HepG2 (cell line): ENCODE data around the gene UBAC2. TPM values are rescaled to one million over a fixed set of nuclear protein-coding genes. Genes with fewer than 3 reads are reported as not detected.

Source experiments
- ATAC-seq: fragments of 200-7000 bp; cut with Tn5 transposase; 3 replicates; pipeline ENCODE4 v1.9.1; 2020; ENCODE audit warnings: mild to moderate bottlenecking, moderate library complexity
- BruUV-seq: library from RNA; stranded (reverse); fragments of 400-500 nt; replicated peaks from 2 replicates; lab custom pipeline; 2021; lab: Mats Ljungman, UMichigan
- CTCF ChIA-PET: fragments of 300-600 bp; formaldehyde crosslinking; extraction: SDS; loops from one replicate; lab custom pipeline; 2021; ENCODE audit warnings: low total read pairs, inconsistent platforms, low intra/inter-chr PET ratio; lab: Yijun Ruan, JAX
- POLR2A ChIA-PET: fragments of 350-600 bp; sonication (Branson Sonifier 250); formaldehyde crosslinking; loops from one replicate; lab custom pipeline; 2020; ENCODE audit warnings: antibody characterized with exemption, inconsistent platforms; lab: Yijun Ruan, JAX
- DNase-seq: peaks from one replicate; pipeline ENCODE4 v3.0.0-alpha.2; 2015; ENCODE audit warnings: low spot score
- FAIRE-seq: peaks from 3 replicates; lab custom pipeline; 2011; peaks lifted over from hg19 to GRCh38; lab: Jason Lieb, UNC
- H2AFZ ChIP-seq: one replicate; pipeline ENCODE4 v1.6.1; 2011; ENCODE audit warnings: low read length, inconsistent platforms
- H3K27ac ChIP-seq: fragments of 300-600 bp; 3 replicates; pipeline ENCODE4 v1.8.0; 2011; ENCODE audit warnings: mixed run types, mild to moderate bottlenecking, mixed read lengths, low read length, inconsistent platforms; ENCODE audit not compliant: insufficient read depth; ENCODE audit errors: extremely low read length
- H3K27me3 ChIP-seq, 2 experiments: fragments of 200-600 bp in 1 of 2; 2 replicates in 1 of 2; 3 replicates in 1 of 2; pipeline versions ENCODE4 v1.6.0 to v1.8.0; 2011; ENCODE audit warnings: low read length in 2 of 2, mild to moderate bottlenecking in 2 of 2, moderate library complexity in 2 of 2, inconsistent platforms in 1 of 2; ENCODE audit not compliant: insufficient read depth in 2 of 2, control insufficient read depth in 1 of 2
- H3K36me3 ChIP-seq, 2 experiments: fragments of 200-600 bp in 1 of 2; replicated peaks in 1 of 2; 2 replicates in 1 of 2; 3 replicates in 1 of 2; pipeline versions ENCODE4 v1.5.1 to v1.8.0; 2011; ENCODE audit warnings: low read length in 2 of 2, inconsistent platforms in 1 of 2; ENCODE audit not compliant: insufficient read depth in 2 of 2, control insufficient read depth in 1 of 2
- H3K4me1 ChIP-seq: 2 replicates; pipeline ENCODE4 v1.5.1; 2012; ENCODE audit warnings: low read length, inconsistent platforms; ENCODE audit not compliant: insufficient read depth
- H3K4me2 ChIP-seq: 2 replicates; pipeline ENCODE4 v1.6.0; 2011; ENCODE audit warnings: low read depth, low read length, inconsistent platforms
- H3K4me3 ChIP-seq, 3 experiments: fragments of 200-600 bp in 1 of 3; sonication (generic), shearing (Covaris generic) in 1 of 3; replicated peaks in 1 of 3; 2 replicates each; pipeline ENCODE4 v1.5.1; 2011 to 2016; ENCODE audit warnings: low read length in 3 of 3, inconsistent platforms in 2 of 3, low read depth in 2 of 3, mild to moderate bottlenecking in 2 of 3, control low read depth in 1 of 3, mixed read lengths in 1 of 3; ENCODE audit not compliant: insufficient read depth in 1 of 3
- H3K79me2 ChIP-seq: one replicate; pipeline ENCODE4 v1.6.1; 2011; ENCODE audit warnings: low read length, inconsistent platforms; ENCODE audit not compliant: insufficient read depth
- H3K9ac ChIP-seq: 2 replicates; pipeline ENCODE4 v1.6.0; 2011; ENCODE audit warnings: mild to moderate bottlenecking, low read depth, low read length, inconsistent platforms; ENCODE audit not compliant: insufficient read depth
- H3K9me3 ChIP-seq: 2 replicates; pipeline ENCODE4 v1.5.1; 2012; ENCODE audit warnings: mild to moderate bottlenecking, low read length
- H4K20me1 ChIP-seq: 2 replicates; pipeline ENCODE4 v1.6.0; 2011; ENCODE audit warnings: inconsistent platforms, mild to moderate bottlenecking, low read length, moderate library complexity; ENCODE audit not compliant: insufficient read depth
- CCAR2 ChIP-seq: fragments of 200-400 bp; formaldehyde crosslinking; optimal IDR thresholded peaks from 2 replicates; pipeline ENCODE3; 2018; ENCODE audit warnings: low read depth, mild to moderate bottlenecking, low read length, moderate library complexity
- EED ChIP-seq: sonication (generic); formaldehyde crosslinking; IDR thresholded peaks from 2 replicates; pipeline ENCODE4 v1.5.0; 2020; ENCODE audit warnings: mild to moderate bottlenecking, missing genetic modification reagents
- HNF4G ChIP-seq, 2 experiments: sonication (generic) in 1 of 2; formaldehyde crosslinking in 1 of 2; IDR thresholded peaks; 2 replicates each; pipeline versions ENCODE4 v1.4.0 to v1.6.1; 2011 to 2020; ENCODE audit warnings: borderline replicate concordance in 2 of 2, low read depth in 2 of 2, mild to moderate bottlenecking in 2 of 2, low read length in 1 of 2, missing genetic modification reagents in 1 of 2, moderate library complexity in 1 of 2
- KLF12 ChIP-seq: sonication (generic); formaldehyde crosslinking; IDR thresholded peaks from 2 replicates; pipeline ENCODE4 v1.4.0; 2020; ENCODE audit warnings: missing genetic modification reagents, borderline replicate concordance
- MAFF ChIP-seq: IDR thresholded peaks from 2 replicates; pipeline ENCODE4 v1.6.1; 2011; ENCODE audit warnings: low read depth, low read length, improper control_type of control experiment
- MED13 ChIP-seq: sonication (generic); formaldehyde crosslinking; IDR thresholded peaks from 2 replicates; pipeline ENCODE4 v1.5.0; 2020; ENCODE audit warnings: missing genetic modification reagents
- TMF1 ChIP-seq: sonication (generic); formaldehyde crosslinking; IDR thresholded peaks from 2 replicates; pipeline ENCODE4 v1.8.1; 2022; ENCODE audit warnings: low read depth, missing genetic modification reagents
- XBP1 ChIP-seq: sonication (generic); formaldehyde crosslinking; IDR thresholded peaks from 2 replicates; pipeline ENCODE4 v1.5.0; 2020; ENCODE audit warnings: missing genetic modification reagents
- YY1 ChIP-seq: IDR thresholded peaks from 2 replicates; pipeline ENCODE4 v1.6.1; 2011; ENCODE audit warnings: low read length, low read depth, moderate library complexity, mild to moderate bottlenecking; ENCODE audit not compliant: insufficient read depth, insufficient replicate concordance
- ZNF143 ChIP-seq: sonication (generic); formaldehyde crosslinking; IDR thresholded peaks from 2 replicates; pipeline ENCODE4 v1.4.0; 2020; ENCODE audit warnings: missing genetic modification reagents
- ZNF446 ChIP-seq: sonication (generic); formaldehyde crosslinking; IDR thresholded peaks from 2 replicates; pipeline ENCODE4 v1.5.0; 2020; ENCODE audit warnings: mild to moderate bottlenecking, missing genetic modification reagents
- ZNF709 ChIP-seq: sonication (generic); formaldehyde crosslinking; IDR thresholded peaks from 2 replicates; pipeline ENCODE4 v1.5.0; 2020; ENCODE audit warnings: mild to moderate bottlenecking, missing genetic modification reagents
- ZSCAN21 ChIP-seq: sonication (generic); formaldehyde crosslinking; IDR thresholded peaks from 2 replicates; pipeline ENCODE4 v1.8.0; 2022; ENCODE audit warnings: mild to moderate bottlenecking, missing genetic modification reagents, moderate library complexity, borderline replicate concordance
- WGBS: methylation state at CpG from one replicate; pipeline ENCODE4 v1.1.6; 2017; ENCODE audit warnings: low lambda C conversion rate; 5-methylcytosine and 5-hydroxymethylcytosine counted together
- in situ Hi-C: cut with HindIII; loops from 2 replicates; pipeline ENCODE4 v1.10.0; 2017; ENCODE audit warnings: low pct_unique_long_range_greater_than_20kb; ENCODE audit not compliant: extremely low pct_ligation_motif_present
- intact Hi-C: fragments of 100-400 bp; cut with micrococcal nuclease; formaldehyde crosslinking; loops from one replicate; pipeline ENCODE4 v1.10.0; 2022; ENCODE audit not compliant: unreplicated experiment
- polyA plus RNA-seq, 8 experiments: library from polyadenylated mRNA; depleted of rRNA in 3 of 8; stranded (reverse) in 7 of 8; unstranded in 1 of 8; fragments of >200 nt; fragmentation: Illumina TruSeq in 4 of 8; extraction: Trizol in 4 of 8; gene quantifications; 2 replicates each; pipeline versions ENCODE4 v1.2.1 to v1.2.3, GENCODE V29; 2011 to 2016; ENCODE audit warnings: low read depth in 4 of 8, missing spikeins in 1 of 8, mixed read lengths in 1 of 8; ENCODE audit not compliant: insufficient read depth in 1 of 8
- total RNA-seq, 5 experiments: library from RNA; depleted of rRNA; stranded (reverse); fragments of >200 nt; fragmentation: Illumina TruSeq; extraction: Trizol; gene quantifications; 2 replicates each; pipeline ENCODE4 v1.2.3, GENCODE V29; 2016; ENCODE audit warnings: low read depth in 1 of 5
- TF ChIP-seq, protein P1 (sequence below): sonication (generic); formaldehyde crosslinking; IDR thresholded peaks from 2 replicates; pipeline ENCODE4 v1.8.0; 2022; ENCODE audit warnings: missing genetic modification reagents, mild to moderate bottlenecking, moderate library complexity, borderline replicate concordance
- TF ChIP-seq, protein P2 (sequence below): sonication (generic); formaldehyde crosslinking; IDR thresholded peaks from 2 replicates; pipeline ENCODE4 v1.8.1; 2022; ENCODE audit warnings: mild to moderate bottlenecking, missing genetic modification reagents
- TF ChIP-seq, protein P3 (sequence below): sonication (generic); formaldehyde crosslinking; IDR thresholded peaks from 2 replicates; pipeline ENCODE4 v1.4.0; 2020; ENCODE audit warnings: missing genetic modification reagents, borderline replicate concordance

UBAC2 gene
- total and polyA plus RNA-seq, 2 of the 13 experiments (the other 11 are each of a cell fraction or from before 2014, with no cell fraction given), result 61.3 to 80.8 TPM

DNA sequence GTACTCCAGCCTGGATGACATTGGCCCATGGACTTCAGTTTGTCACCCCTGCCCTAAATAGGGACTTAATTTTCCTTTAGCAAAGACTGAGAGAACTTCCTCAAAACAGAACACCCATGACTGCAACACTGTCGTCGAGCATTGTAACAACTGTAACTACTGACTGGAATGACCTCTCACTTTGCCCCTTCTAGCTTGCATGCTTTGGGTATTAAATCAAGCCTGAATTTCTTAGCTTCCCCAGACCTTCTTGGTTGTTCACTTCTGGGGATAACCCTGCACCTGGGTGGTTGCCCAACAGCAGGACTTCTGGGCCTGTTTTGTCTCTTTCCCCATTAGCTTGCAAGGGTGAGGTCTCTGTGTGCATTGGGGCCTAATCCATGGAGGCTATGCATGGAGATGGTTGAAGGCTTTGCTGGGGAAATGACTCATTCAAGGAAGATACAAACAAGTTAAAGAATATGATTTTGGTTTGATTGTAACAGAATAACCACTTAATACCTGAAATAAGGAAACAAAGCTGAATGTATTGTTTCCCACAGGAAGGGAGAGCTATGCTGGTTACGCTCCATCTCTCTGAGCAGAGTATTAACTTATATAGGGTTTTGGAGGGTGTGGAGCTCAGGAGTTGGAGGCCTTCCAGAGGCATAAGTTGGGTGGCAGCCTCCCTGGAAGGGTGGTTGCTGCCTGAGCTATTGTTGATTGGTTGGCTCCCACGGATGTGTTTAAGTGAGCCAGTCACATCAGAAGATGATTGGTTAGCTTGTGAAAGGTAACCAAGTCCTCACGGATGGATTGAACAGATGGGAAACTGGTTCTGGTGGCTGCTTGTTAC lies 34.7 kb upstream of the UBAC2 start:
- no peak for FAIRE-seq

DNA sequence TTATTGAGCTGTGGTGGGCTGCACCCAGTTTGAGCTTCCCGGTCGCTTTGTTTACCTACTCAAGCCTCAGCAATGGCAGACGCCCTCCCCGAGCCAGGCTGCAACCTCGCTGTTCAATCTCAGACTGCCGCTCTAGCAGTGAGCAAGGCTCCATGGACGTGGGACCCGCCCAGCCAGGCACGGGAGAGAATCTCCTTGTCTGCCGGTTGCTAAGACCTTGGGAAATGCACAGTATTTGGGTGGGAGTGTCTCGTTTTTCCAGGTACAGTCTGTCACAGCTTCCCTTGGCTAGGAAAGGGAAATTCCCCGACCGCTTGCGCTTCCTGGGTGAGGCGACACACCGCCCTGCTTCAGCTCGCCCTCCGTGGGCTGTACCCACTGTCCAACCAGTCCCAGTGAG lies 27.7 kb upstream of the UBAC2 start:
- Histone ChIP-seq H2AFZ (no peak overlapping the region), H3K27me3 (0 out of 5 replicates have a peak, but pooled peaks cover 0 to under 1% of the 10 kb centered on the region in 2 experiments), H3K79me2 (no peaks in the 10 kb centered on the region), H3K9me3 (no peaks in the 10 kb centered on the region), H3K27ac (no peak overlapping the region), H3K9ac (no peak overlapping the region), H3K4me2 (no peak overlapping the region), H4K20me1 (no peaks in the 10 kb centered on the region), H3K4me3 (no peak overlapping the region), H3K4me1 (peaks cover 7% of the 10 kb centered on the region; the same call in 1 of the 2 replicates), H3K36me3 (no peaks in the 10 kb centered on the region)
- CTCF ChIA-PET, result interaction anchor here (1.7 kb wide), 1 partner anchor 264 kb away, joined by 4 read pairs; no protein-coding TSS in a partner anchor
- in situ Hi-C loops, result no loop called here
- no peak for DNase-seq
- intact Hi-C loops, result no loop called here
- WGBS, result 69% methylated on average over 11 of the region's 18 CpGs
- no peak for FAIRE-seq
- no peak for ATAC-seq
- POLR2A ChIA-PET, result no interaction called here
- BruUV-seq, result no TSS peak
- TF ChIP-seq HNF4G (IDR thresholded peaks at IDR 0.05; ENCODE audit: borderline replicate concordance, low read depth, low read length), result no peak
- TF ChIP-seq HNF4G (CRISPR knock-in tag; IDR thresholded peaks at IDR 0.05; ENCODE audit: borderline replicate concordance, low read depth), result no peak
- no peak for TF ChIP-seq YY1
- TF ChIP-seq, protein P1, sequence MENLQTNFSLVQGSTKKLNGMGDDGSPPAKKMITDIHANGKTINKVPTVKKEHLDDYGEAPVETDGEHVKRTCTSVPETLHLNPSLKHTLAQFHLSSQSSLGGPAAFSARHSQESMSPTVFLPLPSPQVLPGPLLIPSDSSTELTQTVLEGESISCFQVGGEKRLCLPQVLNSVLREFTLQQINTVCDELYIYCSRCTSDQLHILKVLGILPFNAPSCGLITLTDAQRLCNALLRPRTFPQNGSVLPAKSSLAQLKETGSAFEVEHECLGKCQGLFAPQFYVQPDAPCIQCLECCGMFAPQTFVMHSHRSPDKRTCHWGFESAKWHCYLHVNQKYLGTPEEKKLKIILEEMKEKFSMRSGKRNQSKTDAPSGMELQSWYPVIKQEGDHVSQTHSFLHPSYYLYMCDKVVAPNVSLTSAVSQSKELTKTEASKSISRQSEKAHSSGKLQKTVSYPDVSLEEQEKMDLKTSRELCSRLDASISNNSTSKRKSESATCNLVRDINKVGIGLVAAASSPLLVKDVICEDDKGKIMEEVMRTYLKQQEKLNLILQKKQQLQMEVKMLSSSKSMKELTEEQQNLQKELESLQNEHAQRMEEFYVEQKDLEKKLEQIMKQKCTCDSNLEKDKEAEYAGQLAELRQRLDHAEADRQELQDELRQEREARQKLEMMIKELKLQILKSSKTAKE (CRISPR knock-in tag), result no peak
- TF ChIP-seq XBP1, result no peak
- no peak for TF ChIP-seq MED13 (CRISPR knock-in tag)
- TF ChIP-seq, protein P2, sequence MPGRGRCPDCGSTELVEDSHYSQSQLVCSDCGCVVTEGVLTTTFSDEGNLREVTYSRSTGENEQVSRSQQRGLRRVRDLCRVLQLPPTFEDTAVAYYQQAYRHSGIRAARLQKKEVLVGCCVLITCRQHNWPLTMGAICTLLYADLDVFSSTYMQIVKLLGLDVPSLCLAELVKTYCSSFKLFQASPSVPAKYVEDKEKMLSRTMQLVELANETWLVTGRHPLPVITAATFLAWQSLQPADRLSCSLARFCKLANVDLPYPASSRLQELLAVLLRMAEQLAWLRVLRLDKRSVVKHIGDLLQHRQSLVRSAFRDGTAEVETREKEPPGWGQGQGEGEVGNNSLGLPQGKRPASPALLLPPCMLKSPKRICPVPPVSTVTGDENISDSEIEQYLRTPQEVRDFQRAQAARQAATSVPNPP (CRISPR knock-in tag), result no peak
- TF ChIP-seq KLF12, result no peak
- no peak for TF ChIP-seq EED

More for the DNA sequence above, 34.7 kb upstream of the UBAC2 start:
- H4K20me1 ChIP-seq, result no peaks in the 10 kb centered on the region
- H3K4me3 ChIP-seq, result no peak overlapping the region
- H3K79me2 ChIP-seq, result no peaks in the 10 kb centered on the region
- BruUV-seq, result no TSS peak
- WGBS, result 53% methylated on average over 5 of the region's 5 CpGs
- in situ Hi-C loops, result no loop called here
- intact Hi-C loops, result no loop called here
- no peak for ATAC-seq
- H3K27me3 ChIP-seq, result no peaks in the 10 kb centered on the region
- TF ChIP-seq, protein P3, sequence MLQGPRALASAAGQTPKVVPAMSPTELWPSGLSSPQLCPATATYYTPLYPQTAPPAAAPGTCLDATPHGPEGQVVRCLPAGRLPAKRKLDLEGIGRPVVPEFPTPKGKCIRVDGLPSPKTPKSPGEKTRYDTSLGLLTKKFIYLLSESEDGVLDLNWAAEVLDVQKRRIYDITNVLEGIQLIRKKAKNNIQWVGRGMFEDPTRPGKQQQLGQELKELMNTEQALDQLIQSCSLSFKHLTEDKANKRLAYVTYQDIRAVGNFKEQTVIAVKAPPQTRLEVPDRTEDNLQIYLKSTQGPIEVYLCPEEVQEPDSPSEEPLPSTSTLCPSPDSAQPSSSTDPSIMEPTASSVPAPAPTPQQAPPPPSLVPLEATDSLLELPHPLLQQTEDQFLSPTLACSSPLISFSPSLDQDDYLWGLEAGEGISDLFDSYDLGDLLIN (CRISPR knock-in tag), result no peak
- TF ChIP-seq ZNF709 (no peak), ZSCAN21 (CRISPR knock-in tag) (no peak), MAFF (no peak), ZNF446 (CRISPR knock-in tag) (no peak), TMF1 (CRISPR knock-in tag) (no peak), CCAR2 (no peak), ZNF143 (no peak)
- H2AFZ ChIP-seq, result no peak overlapping the region
- no peaks in the 10 kb centered on the region for H3K9me3 ChIP-seq
- H3K27ac ChIP-seq, result no peak overlapping the region
- no peak overlapping the region for H3K9ac ChIP-seq
- H3K4me1 ChIP-seq, result no peaks in the 10 kb centered on the region
- H3K36me3 ChIP-seq, result no peaks in the 10 kb centered on the region
- DNase-seq, result no peak
- no peak overlapping the region for H3K4me2 ChIP-seq
- ChIA-PET POLR2A (no interaction called here), CTCF (no interaction called here)
